CD14-positive monocyte (primary cell): ENCODE results near the gene HOXB3. TPM values are rescaled to one million over a fixed set of nuclear protein-coding genes. Genes with fewer than 3 reads are reported as not detected.
A peak's percentile ranks its signal among the peaks of the same experiment; 100 is the strongest.

Experiments
- DNase-seq, 3 donors: peaks; one replicate each; pipeline ENCODE4 v3.0.0-alpha.2; 2011 to 2022
- H2AFZ ChIP-seq: 2 replicates; pipeline ENCODE4 v1.6.0; 2012; ENCODE audit warnings: mild to moderate bottlenecking, low read depth, low read length, inconsistent platforms; ENCODE audit not compliant: insufficient read depth, poor library complexity, severe bottlenecking
- H3K27ac ChIP-seq, 2 donors: 1 replicate in 1 of 2; 2 replicates in 1 of 2; pipeline ENCODE4 v1.5.1; 2012 to 2013; ENCODE audit warnings: low read length in 2 of 2, control low read depth in 1 of 2, inconsistent platforms in 1 of 2, low read depth in 1 of 2, mild to moderate bottlenecking in 1 of 2
- H3K27me3 ChIP-seq, 2 donors: one replicate each; pipeline versions ENCODE4 v1.6.0 to v1.6.1; 2011 to 2013; ENCODE audit warnings: low read length in 2 of 2; ENCODE audit not compliant: control insufficient read depth in 2 of 2, insufficient read depth in 2 of 2
- H3K36me3 ChIP-seq, 2 donors: replicated peaks in 1 of 2; 1 replicate in 1 of 2; 2 replicates in 1 of 2; pipeline versions ENCODE4 v1.5.1 to v1.6.1; 2012 to 2013; ENCODE audit warnings: low read length in 2 of 2, control low read depth in 1 of 2, inconsistent platforms in 1 of 2, mild to moderate bottlenecking in 1 of 2; ENCODE audit not compliant: insufficient read depth in 2 of 2, control insufficient read depth in 1 of 2
- H3K4me1 ChIP-seq, 2 donors: 1 replicate in 1 of 2; 2 replicates in 1 of 2; pipeline versions ENCODE4 v1.5.1 to v1.6.1; 2012 to 2013; ENCODE audit warnings: low read length in 2 of 2, control low read depth in 1 of 2, inconsistent platforms in 1 of 2, mild to moderate bottlenecking in 1 of 2, moderate library complexity in 1 of 2; ENCODE audit not compliant: insufficient read depth in 2 of 2, control insufficient read depth in 1 of 2
- H3K4me2 ChIP-seq: replicated peaks from 2 replicates; pipeline ENCODE3; 2012; ENCODE audit warnings: low read length, moderate library complexity, mild to moderate bottlenecking; ENCODE audit not compliant: poor library complexity, severe bottlenecking; ENCODE audit errors: extremely low read depth
- H3K4me3 ChIP-seq, 3 experiments: fragments of 200-600 bp in 1 of 3; sonication (generic) in 1 of 3; replicated peaks in 1 of 3; 1 replicate in 2 of 3; 2 replicates in 1 of 3; pipeline ENCODE4 v1.5.1; 2011 to 2013; ENCODE audit warnings: low read length in 3 of 3, mild to moderate bottlenecking in 3 of 3, control low read depth in 2 of 3, low read depth in 2 of 3, inconsistent platforms in 1 of 3, moderate library complexity in 1 of 3
- H3K79me2 ChIP-seq: 2 replicates; pipeline ENCODE4 v1.6.0; 2012; ENCODE audit warnings: mild to moderate bottlenecking, control low read depth, inconsistent platforms, low read length, moderate library complexity; ENCODE audit not compliant: insufficient read depth
- H3K9ac ChIP-seq: 2 replicates; pipeline ENCODE4 v1.6.0; 2017; ENCODE audit warnings: low read length, mild to moderate bottlenecking; ENCODE audit not compliant: insufficient read depth, poor library complexity, severe bottlenecking
- H3K9me3 ChIP-seq, 2 donors: replicated peaks in 1 of 2; 1 replicate in 1 of 2; 2 replicates in 1 of 2; pipeline versions ENCODE4 v1.5.1 to v1.6.1; 2012 to 2013; ENCODE audit warnings: low read length in 2 of 2, control low read depth in 1 of 2; ENCODE audit not compliant: control insufficient read depth in 1 of 2, insufficient read depth in 1 of 2
- H4K20me1 ChIP-seq: 2 replicates; pipeline ENCODE4 v1.6.0; 2012; ENCODE audit warnings: mild to moderate bottlenecking, low read length, control low read depth, moderate library complexity; ENCODE audit not compliant: insufficient read depth
- H3K27ac Mint-ChIP-seq, 7 donors: one replicate each; pipeline ENCODE4 v1.8.0; 2020; ENCODE audit warnings: mild to moderate bottlenecking in 7 of 7, mixed read lengths in 7 of 7, moderate library complexity in 6 of 7, inconsistent platforms in 2 of 7
- H3K27me3 Mint-ChIP-seq, 3 donors: one replicate each; pipeline ENCODE4 v1.8.0; 2021 to 2022; ENCODE audit warnings: low read depth in 3 of 3, mild to moderate bottlenecking in 3 of 3, mixed read lengths in 3 of 3, moderate library complexity in 3 of 3, inconsistent platforms in 1 of 3
- H3K36me3 Mint-ChIP-seq, 2 donors: one replicate each; pipeline ENCODE4 v1.8.0; 2020; ENCODE audit warnings: mixed read lengths in 2 of 2, inconsistent platforms in 1 of 2, mild to moderate bottlenecking in 1 of 2
- H3K4me1 Mint-ChIP-seq: one replicate; pipeline ENCODE4 v1.8.0; 2020; ENCODE audit warnings: mild to moderate bottlenecking, mixed read lengths
- H3K4me3 Mint-ChIP-seq, 2 donors: one replicate each; pipeline ENCODE4 v1.8.0; 2020; ENCODE audit warnings: mild to moderate bottlenecking in 2 of 2, mixed read lengths in 2 of 2, moderate library complexity in 1 of 2
- H3K9me3 Mint-ChIP-seq, 7 donors: one replicate each; pipeline ENCODE4 v1.8.0; 2020 to 2022; ENCODE audit warnings: mixed read lengths in 7 of 7, mild to moderate bottlenecking in 6 of 7, moderate library complexity in 6 of 7, inconsistent platforms in 2 of 7
- CTCF ChIP-seq: fragments of 200-600 bp; IDR thresholded peaks from one replicate; pipeline ENCODE4 v1.8.0; 2022; ENCODE audit warnings: antibody characterized with exemption, mild to moderate bottlenecking
- WGBS: methylation state at CpG from one replicate; pipeline ENCODE4 v1.1.5; 2013; ENCODE audit warnings: missing lambda C conversion rate; ENCODE audit not compliant: insufficient coverage; 5-methylcytosine and 5-hydroxymethylcytosine counted together
- intact Hi-C, 2 donors: fragments of 100-400 bp; cut with micrococcal nuclease; formaldehyde crosslinking; loops; one replicate each; pipeline versions ENCODE4 v1.15.0 to v1.15.1; 2023
- polyA plus RNA-seq, 3 donors: library from polyadenylated mRNA; depleted of rRNA in 1 of 3; unstranded in 2 of 3; stranded (reverse) in 1 of 3; fragments of 300-500 nt in 2 of 3; fragments of >200 nt in 1 of 3; fragmentation: Illumina TruSeq in 2 of 3; gene quantifications; 1 replicate in 2 of 3; 2 replicates in 1 of 3; pipeline ENCODE4 v1.2.3, GENCODE V29; 2012 to 2021

Gene HOXB3
- polyA plus RNA-seq, 3 donors: 0.56 TPM; not detected in 2

GRCh38 chr17:48634493-48635208 lies 44.6 kb upstream of the HOXB3 start:
- H3K27ac Mint-ChIP-seq: no peak overlapping the region
- peaks cover 0 to 4% of the 10 kb centered on the region in 2 donors for H3K36me3 Mint-ChIP-seq
- Histone ChIP-seq H3K79me2 (no peaks in the 10 kb centered on the region), H3K4me2 (no peak overlapping the region), H3K9ac (no peak overlapping the region), H2AFZ (no peak overlapping the region), H3K9me3 (peaks cover 0 to 13% of the 10 kb centered on the region in 2 donors), H4K20me1 (no peaks in the 10 kb centered on the region), H3K27me3 (peaks cover 71 to 100% of the 10 kb centered on the region in 2 donors), H3K36me3 (no peaks in the 10 kb centered on the region), H3K4me1 (no peaks in the 10 kb centered on the region), H3K4me3 (no peak overlapping the region), H3K27ac (no peak overlapping the region)
- H3K27me3 Mint-ChIP-seq: peaks cover 92 to 99% (median 98%) of the 10 kb centered on the region in 3 donors
- WGBS: 78% methylated on average over 14 of the region's 20 CpGs
- H3K9me3 Mint-ChIP-seq: peaks cover 0 to 17% (median 11%) of the 10 kb centered on the region in 7 donors
- intact Hi-C loops: no loop called here
- DNase-seq: no peak
- H3K4me3 Mint-ChIP-seq: peak overlapping the region in 1 of 2 donors; percentile 84
- peaks cover 4% of the 10 kb centered on the region for H3K4me1 Mint-ChIP-seq
- no peak for TF ChIP-seq CTCF

GRCh38 chr17:48633266-48633677 lies 43.2 kb upstream of the HOXB3 start:
- Mint-ChIP-seq H3K4me3 (peak overlapping the region in 1 of 2 donors; percentile 76), H3K27me3 (peaks cover 92 to 99% (median 98%) of the 10 kb centered on the region in 3 donors), H3K36me3 (peaks cover 0 to 4% of the 10 kb centered on the region in 2 donors), H3K4me1 (peaks cover 4% of the 10 kb centered on the region), H3K9me3 (peaks cover 0 to 20% (median 11%) of the 10 kb centered on the region in 7 donors), H3K27ac (no peak overlapping the region)
- H3K27me3 ChIP-seq: peaks cover 71 to 100% of the 10 kb centered on the region in 2 donors
- no peaks in the 10 kb centered on the region for H3K36me3 ChIP-seq
- H3K9me3 ChIP-seq: peaks cover 0 to 13% of the 10 kb centered on the region in 2 donors
- H2AFZ ChIP-seq: no peak overlapping the region
- H4K20me1 ChIP-seq: no peaks in the 10 kb centered on the region
- no peak overlapping the region for H3K27ac ChIP-seq
- no peak overlapping the region for H3K4me2 ChIP-seq
- DNase-seq: no peak
- intact Hi-C loops: no loop called here
- H3K9ac ChIP-seq: no peak overlapping the region
- no peaks in the 10 kb centered on the region for H3K4me1 ChIP-seq
- no peak for TF ChIP-seq CTCF
- WGBS: 68% methylated on average over 34 of the region's 35 CpGs
- H3K79me2 ChIP-seq: no peaks in the 10 kb centered on the region
- no peak overlapping the region for H3K4me3 ChIP-seq
